HEK293 (cell line): ENCODE data around the gene RIMBP3C.

Experiments used
- BCL11A ChIP-seq: fragments of 450-650 bp; formaldehyde crosslinking; IDR thresholded peaks from 2 replicates; pipeline ENCODE4 v1.5.1; 2016; ENCODE audit warnings: low read depth, missing biosample characterization, missing genetic modification characterization
- BCL11B ChIP-seq: fragments of 450-650 bp; formaldehyde crosslinking; IDR thresholded peaks from 2 replicates; pipeline ENCODE4 v1.5.1; 2016; ENCODE audit warnings: low read depth, missing biosample characterization, missing genetic modification characterization
- GFI1B ChIP-seq: fragments of 450-650 bp; formaldehyde crosslinking; IDR thresholded peaks from 2 replicates; pipeline ENCODE4 v1.5.1; 2016; ENCODE audit warnings: missing biosample characterization, missing genetic modification characterization
- HOXD13 ChIP-seq: sonication (generic); formaldehyde crosslinking; IDR thresholded peaks from 2 replicates; pipeline ENCODE4 v1.8.0; 2022; ENCODE audit warnings: missing genetic modification reagents, borderline replicate concordance
- OSR2 ChIP-seq: fragments of 450-650 bp; formaldehyde crosslinking; IDR thresholded peaks from 2 replicates; pipeline ENCODE4 v1.5.1; 2016; ENCODE audit warnings: missing biosample characterization, missing genetic modification characterization
- SALL2 ChIP-seq: fragments of 450-650 bp; formaldehyde crosslinking; IDR thresholded peaks from 2 replicates; pipeline ENCODE4 v1.5.0; 2017; ENCODE audit warnings: missing biosample characterization, mild to moderate bottlenecking, missing genetic modification characterization, borderline replicate concordance
- ZBTB21 ChIP-seq: fragments of 450-650 bp; formaldehyde crosslinking; IDR thresholded peaks from 2 replicates; pipeline ENCODE4 v1.5.1; 2017; ENCODE audit warnings: missing biosample characterization, missing genetic modification characterization
- ZFHX2 ChIP-seq: fragments of 450-650 bp; formaldehyde crosslinking; conservative IDR thresholded peaks from 2 replicates; pipeline ENCODE4 v1.5.1; 2016; ENCODE audit warnings: missing biosample characterization, missing genetic modification characterization
- ZFP41 ChIP-seq: fragments of 450-650 bp; formaldehyde crosslinking; IDR thresholded peaks from 2 replicates; pipeline ENCODE4 v1.5.1; 2016; ENCODE audit warnings: missing biosample characterization, missing genetic modification characterization, borderline replicate concordance
- ZNF132 ChIP-seq: fragments of 450-650 bp; formaldehyde crosslinking; IDR thresholded peaks from 2 replicates; pipeline ENCODE4 v1.5.1; 2017; ENCODE audit warnings: missing biosample characterization, missing genetic modification characterization, borderline replicate concordance
- ZNF140 ChIP-seq: fragments of 450-650 bp; formaldehyde crosslinking; IDR thresholded peaks from 2 replicates; pipeline ENCODE4 v1.5.1; 2016; ENCODE audit warnings: missing biosample characterization, missing genetic modification characterization
- ZNF146 ChIP-seq: fragments of 450-650 bp; formaldehyde crosslinking; IDR thresholded peaks from 2 replicates; pipeline ENCODE4 v1.5.1; 2016; ENCODE audit warnings: missing biosample characterization, missing genetic modification characterization
- ZNF175 ChIP-seq: fragments of 450-650 bp; formaldehyde crosslinking; IDR thresholded peaks from 2 replicates; pipeline ENCODE4 v1.5.1; 2016; ENCODE audit warnings: missing biosample characterization, missing genetic modification characterization
- ZNF335 ChIP-seq: fragments of 450-650 bp; formaldehyde crosslinking; conservative IDR thresholded peaks from 2 replicates; pipeline ENCODE4 v1.5.1; 2016; ENCODE audit warnings: missing biosample characterization, missing genetic modification characterization
- ZNF354C ChIP-seq: fragments of 450-650 bp; formaldehyde crosslinking; IDR thresholded peaks from 2 replicates; pipeline ENCODE4 v1.5.1; 2016; ENCODE audit warnings: missing biosample characterization, missing genetic modification characterization, low read depth, borderline replicate concordance
- ZNF391 ChIP-seq: fragments of 450-650 bp; formaldehyde crosslinking; IDR thresholded peaks from 2 replicates; pipeline ENCODE4 v1.5.1; 2016; ENCODE audit warnings: low read depth, missing biosample characterization, missing genetic modification characterization, borderline replicate concordance
- ZNF416 ChIP-seq: fragments of 450-650 bp; formaldehyde crosslinking; IDR thresholded peaks from 2 replicates; pipeline ENCODE4 v1.5.1; 2016; ENCODE audit warnings: missing biosample characterization, missing genetic modification characterization
- ZNF544 ChIP-seq: fragments of 450-650 bp; formaldehyde crosslinking; IDR thresholded peaks from 2 replicates; pipeline ENCODE4 v1.5.0; 2017; ENCODE audit warnings: missing biosample characterization, missing genetic modification characterization
- ZNF571 ChIP-seq: fragments of 450-650 bp; formaldehyde crosslinking; IDR thresholded peaks from 2 replicates; pipeline ENCODE4 v1.5.0; 2017; ENCODE audit warnings: missing biosample characterization, missing genetic modification characterization
- ZNF623 ChIP-seq: fragments of 450-650 bp; formaldehyde crosslinking; IDR thresholded peaks from 2 replicates; pipeline ENCODE4 v1.5.1; 2016; ENCODE audit warnings: missing biosample characterization, missing genetic modification characterization
- ZNF624 ChIP-seq: fragments of 450-650 bp; formaldehyde crosslinking; IDR thresholded peaks from 2 replicates; pipeline ENCODE4 v1.5.1; 2017; ENCODE audit warnings: missing biosample characterization, missing genetic modification characterization
- ZNF629 ChIP-seq: fragments of 450-650 bp; formaldehyde crosslinking; IDR thresholded peaks from 2 replicates; pipeline ENCODE4 v1.5.1; 2017; ENCODE audit warnings: missing biosample characterization, missing genetic modification characterization
- ZNF654 ChIP-seq: fragments of 450-650 bp; formaldehyde crosslinking; IDR thresholded peaks from 2 replicates; pipeline ENCODE4 v1.5.1; 2016; ENCODE audit warnings: low read depth, missing biosample characterization, missing genetic modification characterization
- ZNF677 ChIP-seq: fragments of 450-650 bp; IDR thresholded peaks from 2 replicates; pipeline ENCODE4 v1.5.0; 2018; ENCODE audit warnings: missing biosample characterization, mild to moderate bottlenecking, missing genetic modification characterization, moderate library complexity
- ZNF791 ChIP-seq: fragments of 450-650 bp; formaldehyde crosslinking; IDR thresholded peaks from 2 replicates; pipeline ENCODE4 v1.5.1; 2016; ENCODE audit warnings: missing biosample characterization, missing genetic modification characterization
- ZNF792 ChIP-seq: fragments of 450-650 bp; formaldehyde crosslinking; IDR thresholded peaks from 2 replicates; pipeline ENCODE4 v1.5.1; 2016; ENCODE audit warnings: missing biosample characterization, missing genetic modification characterization
- TF ChIP-seq, protein P1 (sequence below): fragments of 450-650 bp; formaldehyde crosslinking; IDR thresholded peaks from 2 replicates; pipeline ENCODE4 v1.5.1; 2016; ENCODE audit warnings: missing biosample characterization, missing genetic modification characterization, borderline replicate concordance
- TF ChIP-seq, protein P2 (sequence below): fragments of 450-650 bp; formaldehyde crosslinking; IDR thresholded peaks from 2 replicates; pipeline ENCODE4 v1.5.1; 2016; ENCODE audit warnings: missing biosample characterization, missing genetic modification characterization
- TF ChIP-seq, protein P3 (sequence below): fragments of 450-650 bp; IDR thresholded peaks from 2 replicates; pipeline ENCODE4 v1.5.1; 2018; ENCODE audit warnings: missing biosample characterization, mild to moderate bottlenecking, missing genetic modification characterization
- TF ChIP-seq, protein P4 (sequence below): IDR thresholded peaks from 2 replicates; pipeline ENCODE4 v1.6.1; 2011; ENCODE audit warnings: mild to moderate bottlenecking, low read depth, low read length, borderline replicate concordance
- TF ChIP-seq, protein P5 (sequence below): fragments of 450-650 bp; formaldehyde crosslinking; IDR thresholded peaks from 2 replicates; pipeline ENCODE4 v1.5.1; 2017; ENCODE audit warnings: missing biosample characterization, missing genetic modification characterization

Gene RIMBP3C

DNA sequence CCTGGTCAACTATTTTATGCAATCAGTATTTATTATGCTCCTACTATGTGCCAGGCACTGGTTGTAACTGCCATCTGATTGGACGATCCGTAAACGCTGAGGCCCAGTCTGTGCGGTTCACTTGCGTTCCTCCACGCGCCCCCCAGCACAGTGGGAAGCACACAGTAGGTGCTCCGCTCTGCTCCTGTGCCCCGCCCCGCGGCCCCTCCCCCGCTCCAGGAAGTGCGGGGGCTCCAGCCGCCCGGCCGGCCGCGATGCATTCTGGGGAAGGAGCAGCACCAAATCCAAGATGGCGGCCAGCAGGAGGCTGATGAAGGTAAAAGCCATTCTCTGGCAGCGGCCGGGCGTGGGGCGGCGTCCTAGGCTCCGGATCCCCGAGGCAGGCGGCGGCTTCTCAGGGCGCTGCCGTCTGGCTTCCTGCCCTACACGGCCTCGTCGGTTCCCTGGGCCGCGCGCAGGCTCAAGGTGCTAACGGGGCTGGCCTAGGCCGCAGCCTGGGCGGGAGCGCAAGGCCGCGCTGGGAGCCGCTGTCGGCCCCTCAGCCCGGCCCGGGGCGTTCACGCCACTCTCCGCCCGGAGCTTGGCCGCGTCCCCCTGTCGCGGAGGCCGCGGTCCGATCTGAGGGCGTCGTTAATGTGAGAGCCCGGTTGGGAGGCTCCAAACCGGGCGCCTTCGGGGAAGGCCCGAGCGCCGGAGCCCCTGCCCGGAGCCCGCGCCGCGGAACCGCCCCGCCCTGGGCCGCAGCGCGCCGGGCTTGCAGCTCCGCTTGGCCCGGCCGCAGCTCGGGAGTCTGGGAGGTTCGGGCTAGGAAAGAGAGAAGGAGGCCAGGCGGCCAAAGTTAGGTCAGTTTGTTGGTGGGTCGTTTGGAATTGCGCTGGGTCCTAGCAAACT lies 16.4 kb upstream of the RIMBP3C start, which contains the start of gene UBE2L3 (continued):
- TF ChIP-seq, protein P1, sequence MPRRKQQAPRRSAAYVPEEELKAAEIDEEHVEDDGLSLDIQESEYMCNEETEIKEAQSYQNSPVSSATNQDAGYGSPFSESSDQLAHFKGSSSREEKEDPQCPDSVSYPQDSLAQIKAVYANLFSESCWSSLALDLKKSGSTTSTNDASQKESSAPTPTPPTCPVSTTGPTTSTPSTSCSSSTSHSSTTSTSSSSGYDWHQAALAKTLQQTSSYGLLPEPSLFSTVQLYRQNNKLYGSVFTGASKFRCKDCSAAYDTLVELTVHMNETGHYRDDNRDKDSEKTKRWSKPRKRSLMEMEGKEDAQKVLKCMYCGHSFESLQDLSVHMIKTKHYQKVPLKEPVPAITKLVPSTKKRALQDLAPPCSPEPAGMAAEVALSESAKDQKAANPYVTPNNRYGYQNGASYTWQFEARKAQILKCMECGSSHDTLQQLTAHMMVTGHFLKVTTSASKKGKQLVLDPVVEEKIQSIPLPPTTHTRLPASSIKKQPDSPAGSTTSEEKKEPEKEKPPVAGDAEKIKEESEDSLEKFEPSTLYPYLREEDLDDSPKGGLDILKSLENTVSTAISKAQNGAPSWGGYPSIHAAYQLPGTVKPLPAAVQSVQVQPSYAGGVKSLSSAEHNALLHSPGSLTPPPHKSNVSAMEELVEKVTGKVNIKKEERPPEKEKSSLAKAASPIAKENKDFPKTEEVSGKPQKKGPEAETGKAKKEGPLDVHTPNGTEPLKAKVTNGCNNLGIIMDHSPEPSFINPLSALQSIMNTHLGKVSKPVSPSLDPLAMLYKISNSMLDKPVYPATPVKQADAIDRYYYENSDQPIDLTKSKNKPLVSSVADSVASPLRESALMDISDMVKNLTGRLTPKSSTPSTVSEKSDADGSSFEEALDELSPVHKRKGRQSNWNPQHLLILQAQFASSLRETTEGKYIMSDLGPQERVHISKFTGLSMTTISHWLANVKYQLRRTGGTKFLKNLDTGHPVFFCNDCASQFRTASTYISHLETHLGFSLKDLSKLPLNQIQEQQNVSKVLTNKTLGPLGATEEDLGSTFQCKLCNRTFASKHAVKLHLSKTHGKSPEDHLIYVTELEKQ (tag by site-specific recombination): no peak
- TF ChIP-seq ZNF544 (tag by site-specific recombination) (no peak), ZNF791 (no peak), ZNF175 (tag by site-specific recombination) (no peak), ZNF354C (tag by site-specific recombination) (no peak), ZNF416 (tag by site-specific recombination) (no peak), ZFHX2 (tag by site-specific recombination) (peak; percentile 84), ZNF335 (tag by site-specific recombination) (peak; percentile 88), ZNF629 (tag by site-specific recombination) (peak; percentile 77), ZNF132 (tag by site-specific recombination) (no peak), ZNF623 (peak; percentile 12), ZFP41 (tag by site-specific recombination) (no peak), BCL11A (tag by site-specific recombination) (no peak), OSR2 (tag by site-specific recombination) (peak; percentile 35; the same call in 1 of the 2 replicates), ZNF792 (tag by site-specific recombination) (peak; percentile 96), ZBTB21 (tag by site-specific recombination) (no peak), SALL2 (tag by site-specific recombination) (no peak), ZNF677 (tag by site-specific recombination) (0 out of 2 replicates have a peak, but pooled peaks have one; percentile 49), GFI1B (tag by site-specific recombination) (no peak), ZNF146 (tag by site-specific recombination) (no peak), ZNF140 (no peak), HOXD13 (no peak; the same call in 1 of the 2 replicates), ZNF571 (no peak), ZNF391 (tag by site-specific recombination) (no peak), ZNF654 (tag by site-specific recombination) (no peak), BCL11B (tag by site-specific recombination) (peak; percentile 44; the same call in 1 of the 2 replicates), ZNF624 (tag by site-specific recombination) (no peak)
- TF ChIP-seq, protein P2, sequence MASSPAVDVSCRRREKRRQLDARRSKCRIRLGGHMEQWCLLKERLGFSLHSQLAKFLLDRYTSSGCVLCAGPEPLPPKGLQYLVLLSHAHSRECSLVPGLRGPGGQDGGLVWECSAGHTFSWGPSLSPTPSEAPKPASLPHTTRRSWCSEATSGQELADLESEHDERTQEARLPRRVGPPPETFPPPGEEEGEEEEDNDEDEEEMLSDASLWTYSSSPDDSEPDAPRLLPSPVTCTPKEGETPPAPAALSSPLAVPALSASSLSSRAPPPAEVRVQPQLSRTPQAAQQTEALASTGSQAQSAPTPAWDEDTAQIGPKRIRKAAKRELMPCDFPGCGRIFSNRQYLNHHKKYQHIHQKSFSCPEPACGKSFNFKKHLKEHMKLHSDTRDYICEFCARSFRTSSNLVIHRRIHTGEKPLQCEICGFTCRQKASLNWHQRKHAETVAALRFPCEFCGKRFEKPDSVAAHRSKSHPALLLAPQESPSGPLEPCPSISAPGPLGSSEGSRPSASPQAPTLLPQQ: peak; percentile 74
- TF ChIP-seq, protein P3, sequence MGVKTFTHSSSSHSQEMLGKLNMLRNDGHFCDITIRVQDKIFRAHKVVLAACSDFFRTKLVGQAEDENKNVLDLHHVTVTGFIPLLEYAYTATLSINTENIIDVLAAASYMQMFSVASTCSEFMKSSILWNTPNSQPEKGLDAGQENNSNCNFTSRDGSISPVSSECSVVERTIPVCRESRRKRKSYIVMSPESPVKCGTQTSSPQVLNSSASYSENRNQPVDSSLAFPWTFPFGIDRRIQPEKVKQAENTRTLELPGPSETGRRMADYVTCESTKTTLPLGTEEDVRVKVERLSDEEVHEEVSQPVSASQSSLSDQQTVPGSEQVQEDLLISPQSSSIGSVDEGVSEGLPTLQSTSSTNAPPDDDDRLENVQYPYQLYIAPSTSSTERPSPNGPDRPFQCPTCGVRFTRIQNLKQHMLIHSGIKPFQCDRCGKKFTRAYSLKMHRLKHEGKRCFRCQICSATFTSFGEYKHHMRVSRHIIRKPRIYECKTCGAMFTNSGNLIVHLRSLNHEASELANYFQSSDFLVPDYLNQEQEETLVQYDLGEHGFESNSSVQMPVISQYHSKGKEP (tag by site-specific recombination): no peak
- TF ChIP-seq, protein P4, sequence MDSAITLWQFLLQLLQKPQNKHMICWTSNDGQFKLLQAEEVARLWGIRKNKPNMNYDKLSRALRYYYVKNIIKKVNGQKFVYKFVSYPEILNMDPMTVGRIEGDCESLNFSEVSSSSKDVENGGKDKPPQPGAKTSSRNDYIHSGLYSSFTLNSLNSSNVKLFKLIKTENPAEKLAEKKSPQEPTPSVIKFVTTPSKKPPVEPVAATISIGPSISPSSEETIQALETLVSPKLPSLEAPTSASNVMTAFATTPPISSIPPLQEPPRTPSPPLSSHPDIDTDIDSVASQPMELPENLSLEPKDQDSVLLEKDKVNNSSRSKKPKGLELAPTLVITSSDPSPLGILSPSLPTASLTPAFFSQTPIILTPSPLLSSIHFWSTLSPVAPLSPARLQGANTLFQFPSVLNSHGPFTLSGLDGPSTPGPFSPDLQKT: no peak
- TF ChIP-seq, protein P5, sequence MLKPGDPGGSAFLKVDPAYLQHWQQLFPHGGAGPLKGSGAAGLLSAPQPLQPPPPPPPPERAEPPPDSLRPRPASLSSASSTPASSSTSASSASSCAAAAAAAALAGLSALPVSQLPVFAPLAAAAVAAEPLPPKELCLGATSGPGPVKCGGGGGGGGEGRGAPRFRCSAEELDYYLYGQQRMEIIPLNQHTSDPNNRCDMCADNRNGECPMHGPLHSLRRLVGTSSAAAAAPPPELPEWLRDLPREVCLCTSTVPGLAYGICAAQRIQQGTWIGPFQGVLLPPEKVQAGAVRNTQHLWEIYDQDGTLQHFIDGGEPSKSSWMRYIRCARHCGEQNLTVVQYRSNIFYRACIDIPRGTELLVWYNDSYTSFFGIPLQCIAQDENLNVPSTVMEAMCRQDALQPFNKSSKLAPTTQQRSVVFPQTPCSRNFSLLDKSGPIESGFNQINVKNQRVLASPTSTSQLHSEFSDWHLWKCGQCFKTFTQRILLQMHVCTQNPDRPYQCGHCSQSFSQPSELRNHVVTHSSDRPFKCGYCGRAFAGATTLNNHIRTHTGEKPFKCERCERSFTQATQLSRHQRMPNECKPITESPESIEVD (tag by site-specific recombination): no peak
